NCI-H128 (cell line): ENCODE data around the gene ATP1A3.
A peak's percentile ranks its signal among the peaks of the same experiment; 100 is the strongest.
"Not testable (repeated sequence)": the region's sequence is repeated elsewhere in the genome, so short reads cannot be mapped to it uniquely, and the experiment has no call there.

Experiments
- DNase-seq: peaks from one replicate; lab custom pipeline; 2025; ENCODE audit not compliant: unreplicated experiment; lab: John Stamatoyannopoulos, UW

ATP1A3 gene

DNA sequence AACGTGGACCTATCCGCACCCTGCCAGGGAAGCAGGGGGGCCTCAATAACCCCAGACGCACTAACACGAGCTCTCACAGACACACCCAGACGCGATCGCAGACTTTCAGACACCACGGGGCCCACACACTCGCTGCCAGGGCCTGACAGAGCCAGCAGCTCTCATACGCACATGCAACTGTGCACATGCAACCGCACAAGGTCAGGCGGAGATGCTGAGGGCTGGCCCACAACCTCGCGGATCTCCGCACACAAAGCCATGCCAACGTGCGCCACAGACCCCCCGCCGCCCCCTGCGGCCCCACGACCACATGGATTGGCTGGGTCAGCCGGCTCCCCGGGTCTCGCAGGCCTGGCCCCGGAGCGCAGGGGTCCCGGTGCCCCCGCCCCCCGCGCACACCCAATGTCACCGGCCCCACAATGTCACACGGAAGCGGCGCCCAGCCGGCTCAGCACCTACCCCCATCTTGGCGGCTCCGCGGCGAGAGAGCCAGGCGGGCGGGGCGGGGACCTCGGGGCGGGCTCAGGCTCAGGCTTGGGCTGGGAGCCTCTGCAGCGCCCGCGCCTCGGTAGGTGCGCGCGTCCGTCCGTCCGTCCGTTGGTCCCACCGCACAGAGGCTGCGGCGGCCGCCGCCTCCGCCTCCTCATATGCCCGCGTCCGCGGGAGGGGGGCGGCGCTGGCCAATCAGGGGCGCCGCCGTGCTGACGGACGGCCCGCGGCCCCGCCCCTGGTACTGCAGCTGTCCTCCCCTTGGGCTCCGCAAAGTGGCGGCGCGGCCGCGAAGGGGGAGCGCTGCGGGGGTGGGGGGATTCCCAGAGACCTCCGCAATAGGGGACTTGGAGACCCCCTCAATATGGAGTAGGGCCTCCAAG is at the start of gene ATP1A3:
TSS of gene ATP1A3 (minus strand) at position 619 of the 872 bp plus-strand sequence. CDS start at position 465, 154 bp downstream.
- DNase-seq = peak; percentile 37

GRCh38 chr19:42042455-42043170 is 48.6 kb upstream of the ATP1A3 start:
- DNase-seq = no peak

DNA sequence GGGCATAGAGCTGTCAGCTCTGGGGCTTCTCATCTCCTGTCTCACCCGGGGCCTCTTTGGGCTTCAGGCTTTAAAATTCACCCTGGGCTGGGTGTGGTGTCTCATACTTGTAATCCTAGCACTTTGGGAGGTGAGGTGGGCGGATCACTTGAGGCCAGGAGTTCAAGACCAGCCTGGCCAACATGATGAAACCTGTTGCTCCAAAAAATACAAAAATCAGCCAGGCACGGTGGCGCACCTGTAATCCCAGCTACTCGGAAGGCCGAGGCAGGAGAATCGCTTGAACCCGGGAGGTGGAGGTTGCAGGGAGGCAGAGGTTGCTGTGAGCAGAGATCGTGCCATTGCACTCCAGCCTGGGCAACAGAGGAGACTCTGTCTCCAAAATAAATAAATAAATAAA is 46.5 kb upstream of the ATP1A3 start:
- not testable (repeated sequence) for DNase-seq

- DNase-seq = no peak
Measured at GRCh38 chr19:42040031-42040430, 46.0 kb upstream of the ATP1A3 start.

DNA sequence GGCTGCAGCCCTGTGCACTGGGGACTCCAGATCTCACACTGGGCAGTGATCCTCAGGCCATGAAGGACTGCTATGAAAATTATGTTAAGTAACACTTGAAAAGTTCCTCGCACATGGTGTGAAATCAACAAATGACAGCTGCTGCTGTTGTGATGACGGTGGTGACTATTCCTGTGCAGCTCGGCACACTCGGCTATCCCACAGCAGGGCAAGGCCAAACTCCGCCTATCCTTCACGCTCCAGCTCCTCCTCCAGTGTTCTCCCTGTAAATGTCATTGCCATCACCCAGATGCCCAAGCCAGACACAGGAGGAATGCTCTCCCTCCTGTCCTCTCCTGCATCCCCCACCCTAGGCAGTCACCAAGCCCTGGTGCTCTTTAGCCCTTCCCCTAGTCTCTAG is 44.6 kb upstream of the ATP1A3 start:
- DNase-seq = no peak

- no peak for DNase-seq
Measured at GRCh38 chr19:42037649-42038048, 43.6 kb upstream of the ATP1A3 start.

DNA sequence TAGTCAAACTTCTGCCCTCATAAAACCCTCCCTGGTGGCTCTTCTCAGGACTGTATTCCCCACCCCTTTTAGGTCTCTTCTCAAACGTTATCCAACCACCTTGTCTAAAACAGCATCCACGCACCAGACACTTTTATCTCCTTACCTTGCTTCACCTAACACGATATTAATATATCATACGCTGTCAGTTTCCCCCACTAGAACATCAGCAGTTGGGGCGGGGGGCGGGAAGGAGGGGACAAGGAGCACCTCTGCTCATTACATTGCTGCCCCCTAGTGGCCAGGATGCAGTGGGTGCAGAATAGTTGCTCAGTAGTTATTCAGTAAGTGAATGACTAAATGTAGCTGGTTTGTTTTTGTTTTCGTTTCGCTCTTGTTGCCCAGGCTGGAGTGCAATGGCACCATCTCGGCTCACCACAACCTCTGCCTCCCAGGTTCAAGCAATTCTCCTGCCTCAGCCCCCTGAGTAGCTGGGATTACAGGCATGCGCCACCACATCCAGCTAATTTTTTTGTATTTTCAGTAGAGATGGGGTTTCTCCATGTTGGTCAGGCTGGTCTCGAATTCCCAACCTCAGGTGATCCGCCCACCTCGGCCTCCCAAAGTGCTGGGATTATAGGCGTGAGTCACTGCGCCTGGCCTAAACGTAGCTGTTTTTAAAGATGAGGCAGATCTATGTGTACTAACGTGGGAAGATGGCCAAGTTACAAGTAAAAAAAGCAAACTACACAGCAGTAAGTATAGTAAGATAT is 40.8 kb upstream of the ATP1A3 start:
- peak; percentile 16 for DNase-seq

DNA sequence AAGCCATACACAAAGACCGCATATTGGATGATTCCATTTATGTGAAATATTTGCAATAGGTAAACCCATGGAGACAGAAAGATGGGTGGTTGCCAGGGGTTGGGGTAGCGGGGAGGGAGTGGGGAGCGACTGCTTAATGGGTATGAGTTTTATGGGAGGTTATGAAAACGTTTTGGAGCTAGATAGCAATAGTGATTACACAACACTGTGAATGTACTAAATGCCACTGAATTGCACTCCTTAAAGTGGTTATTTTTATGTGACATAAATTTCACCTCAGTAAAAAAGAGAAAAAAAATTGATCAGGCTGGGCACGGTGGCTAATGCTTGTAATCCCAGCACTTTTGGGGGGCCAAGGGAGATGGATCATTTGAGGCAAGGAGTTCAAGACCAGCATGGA is 39.4 kb upstream of the ATP1A3 start:
- DNase-seq = no peak

DNA sequence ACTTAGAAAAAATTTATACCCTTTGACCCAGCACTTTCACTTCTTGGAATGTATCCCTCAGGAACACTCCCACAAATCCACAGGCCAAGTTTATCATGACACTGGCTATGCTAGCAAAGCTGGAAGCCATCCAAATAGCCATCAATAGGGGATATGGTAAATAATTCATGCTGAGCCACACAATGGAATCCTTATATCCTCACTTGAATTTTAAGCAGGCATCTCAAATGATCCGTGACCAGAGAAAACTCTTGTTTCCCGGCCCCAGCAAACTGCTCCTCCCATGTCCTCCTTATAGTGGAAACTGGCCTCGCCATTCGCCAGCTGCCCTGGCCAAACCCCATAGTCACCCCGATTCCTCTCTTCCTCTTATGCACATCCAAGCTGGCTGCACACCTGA is 38.4 kb upstream of the ATP1A3 start:
- DNase-seq = peak; percentile 95

DNA sequence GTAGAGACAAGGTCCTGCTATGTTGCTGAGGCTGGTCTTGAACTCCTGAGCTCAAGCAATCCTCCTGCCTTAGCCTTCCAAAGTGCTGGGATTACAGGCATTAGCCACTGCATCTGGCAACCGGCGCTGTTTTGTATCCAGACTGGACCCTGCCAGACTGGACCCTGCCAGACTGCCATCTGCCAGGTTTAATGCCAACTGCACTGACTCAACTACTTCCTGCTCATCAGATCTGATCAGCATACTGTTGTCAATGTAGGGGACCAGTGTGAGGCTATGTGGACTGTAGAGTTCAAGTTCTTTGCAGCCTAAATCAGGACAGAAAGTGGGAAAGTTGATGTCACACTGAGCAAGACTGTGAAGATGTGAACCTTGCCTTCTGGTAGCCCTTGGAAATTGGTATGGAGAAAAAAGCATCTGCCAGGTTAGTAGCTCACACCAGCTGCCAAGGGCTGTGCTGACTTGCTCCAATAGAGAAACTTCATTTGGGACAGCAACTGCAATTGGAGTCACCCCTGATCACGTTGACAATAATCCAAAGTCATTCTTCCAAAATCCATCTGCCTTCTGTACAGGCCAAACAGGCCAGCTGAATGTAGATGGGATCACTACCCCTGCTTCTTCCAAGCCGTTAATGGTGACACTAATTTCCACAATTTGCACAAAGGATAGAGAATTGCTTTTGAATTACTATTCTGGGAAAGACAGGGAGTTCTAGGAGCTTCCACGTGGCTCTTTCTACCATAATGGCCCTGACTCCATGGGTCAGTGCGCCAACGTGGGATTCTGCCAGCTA is 36.8 kb upstream of the ATP1A3 start:
- no peak for DNase-seq

GRCh38 chr19:42028304-42029216 is 34.5 kb upstream of the ATP1A3 start:
- DNase-seq = no peak

GRCh38 chr19:42024622-42025111 is 30.6 kb upstream of the ATP1A3 start:
- DNase-seq = no peak

- DNase-seq = no peak
Measured at GRCh38 chr19:42023943-42024260, 29.9 kb upstream of the ATP1A3 start.

- no peak for DNase-seq
Measured at GRCh38 chr19:42023121-42023942, 29.3 kb upstream of the ATP1A3 start.

DNA sequence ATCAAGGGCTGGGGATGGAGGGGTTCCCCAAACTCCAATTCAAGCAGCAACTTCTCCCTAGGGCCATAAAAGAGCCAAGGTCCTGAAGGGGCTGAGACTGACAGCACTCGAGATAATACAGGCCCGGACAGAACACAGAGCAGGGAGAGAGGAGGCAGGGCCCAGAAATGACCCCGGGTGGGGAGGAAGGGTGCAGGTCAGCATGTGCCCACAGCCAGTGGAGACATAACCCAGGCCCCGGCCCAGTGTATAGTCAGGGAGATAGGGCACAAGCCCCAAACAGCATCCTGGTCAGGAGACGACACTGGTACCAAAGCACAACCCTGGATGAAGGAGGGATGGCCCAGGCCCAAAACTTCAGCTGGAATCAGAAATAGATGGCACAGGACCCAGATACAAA is 28.6 kb upstream of the ATP1A3 start:
- DNase-seq = no peak

- no peak for DNase-seq
Measured at GRCh38 chr19:42021185-42021584, 27.2 kb upstream of the ATP1A3 start.

GRCh38 chr19:42018503-42019193 is 24.6 kb upstream of the ATP1A3 start:
- DNase-seq = no peak

DNA sequence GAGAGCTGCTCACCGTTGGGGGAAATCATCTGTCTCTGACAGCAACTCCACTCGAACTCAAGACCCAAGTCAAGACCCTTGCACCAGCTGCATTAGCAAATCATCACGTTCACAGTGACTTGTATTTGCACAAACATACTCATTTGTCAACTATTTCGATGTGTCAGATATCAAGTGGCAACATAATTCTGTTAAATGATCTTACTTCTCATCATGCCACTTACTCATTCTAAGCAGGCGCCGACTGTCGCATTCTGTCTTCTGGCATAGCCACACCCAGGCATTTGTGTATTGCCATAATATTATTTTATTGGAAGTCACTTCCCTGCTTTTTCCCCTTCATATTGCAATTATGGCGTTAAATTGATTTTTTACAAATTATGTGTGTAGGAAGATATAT is 23.0 kb upstream of the ATP1A3 start:
- DNase-seq = no peak
